B cell (primary cell): Measurements from ENCODE around the gene QSER1. TPM values are rescaled to one million over a fixed set of nuclear protein-coding genes. Genes with fewer than 3 reads are reported as not detected.

Experiments
- ATAC-seq: fragments of 200-7000 bp; cut with Tn5 transposase; one replicate; pipeline ENCODE4 v1.10.0; 2021; ENCODE audit warnings: low read depth, mild to moderate bottlenecking, moderate number of reproducible peaks, moderate library complexity
- CTCF ChIA-PET: fragments of 350-600 bp; sonication (Branson Sonifier 250); formaldehyde crosslinking; loops from one replicate; lab custom pipeline; 2021; ENCODE audit warnings: antibody characterized with exemption, inconsistent platforms; lab: Charles Lee
- POLR2A ChIA-PET: fragments of 350-600 bp; sonication (Branson Sonifier 250); formaldehyde crosslinking; loops from one replicate; lab custom pipeline; 2021; ENCODE audit warnings: antibody characterized with exemption; lab: Charles Lee
- DNase-seq: peaks from one replicate; pipeline ENCODE4 v3.0.0; 2013
- H2AFZ ChIP-seq: 2 replicates; pipeline ENCODE4 v1.6.1; 2012; ENCODE audit warnings: mild to moderate bottlenecking, low read depth, low read length; ENCODE audit not compliant: insufficient read depth, poor library complexity, severe bottlenecking
- H3K27ac ChIP-seq, 2 donors: 1 replicate in 1 of 2; 2 replicates in 1 of 2; pipeline ENCODE4 v1.5.1; 2012 to 2013; ENCODE audit warnings: low read length in 2 of 2, mild to moderate bottlenecking in 2 of 2, moderate library complexity in 1 of 2
- H3K27me3 ChIP-seq, 4 experiments: fragments of 200-600 bp in 1 of 4; sonication (generic) in 1 of 4; replicated peaks in 1 of 4; 1 replicate in 2 of 4; 2 replicates in 2 of 4; pipeline versions ENCODE4 v1.6.1 to v1.7.0; 2013 to 2016; ENCODE audit warnings: low read length in 3 of 4, mild to moderate bottlenecking in 2 of 4, mixed read lengths in 1 of 4, moderate library complexity in 1 of 4; ENCODE audit not compliant: insufficient read depth in 4 of 4, control insufficient read depth in 3 of 4; ENCODE audit errors: control extremely low read depth in 1 of 4
- H3K36me3 ChIP-seq, 2 experiments: replicated peaks in 1 of 2; 1 replicate in 1 of 2; 2 replicates in 1 of 2; pipeline versions ENCODE4 v1.6.1 to v1.7.1; 2013; ENCODE audit warnings: low read length in 1 of 2; ENCODE audit not compliant: insufficient read depth in 2 of 2, control insufficient read depth in 1 of 2; ENCODE audit errors: control extremely low read depth in 1 of 2, extremely low read depth in 1 of 2
- H3K4me1 ChIP-seq, 2 donors: fragments of 200-600 bp in 1 of 2; sonication (generic) in 1 of 2; 1 replicate in 1 of 2; 2 replicates in 1 of 2; pipeline versions ENCODE4 v1.5.1 to v1.6.1; 2013 to 2017; ENCODE audit warnings: low read length in 2 of 2; ENCODE audit not compliant: control insufficient read depth in 2 of 2, insufficient read depth in 2 of 2
- H3K4me2 ChIP-seq: replicated peaks from 2 replicates; pipeline ENCODE3; 2012; ENCODE audit warnings: mild to moderate bottlenecking, low read depth, low read length; ENCODE audit not compliant: poor library complexity, severe bottlenecking
- H3K4me3 ChIP-seq, 5 experiments: fragments of 200-600 bp in 1 of 5; sonication (generic) in 1 of 5; 1 replicate in 3 of 5; 2 replicates in 2 of 5; pipeline versions ENCODE4 v1.5.1 to v1.7.0; 2011 to 2016; ENCODE audit warnings: low read length in 4 of 5, mild to moderate bottlenecking in 4 of 5, low read depth in 2 of 5, control low read depth in 1 of 5, moderate library complexity in 1 of 5; ENCODE audit not compliant: insufficient read depth in 1 of 5; ENCODE audit errors: control extremely low read depth in 1 of 5, extremely low read depth in 1 of 5
- H3K79me2 ChIP-seq: fragments of 200-600 bp; sonication (generic); one replicate; pipeline ENCODE4 v1.6.0; 2016; ENCODE audit warnings: low read length; ENCODE audit not compliant: control insufficient read depth, insufficient read depth
- H3K9ac ChIP-seq: fragments of 200-600 bp; sonication (generic); 2 replicates; pipeline ENCODE4 v1.6.1; 2017; ENCODE audit warnings: mild to moderate bottlenecking, low read length, moderate library complexity
- H3K9me3 ChIP-seq, 3 donors: one replicate each; pipeline versions ENCODE4 v1.6.1 to v1.7.1; 2013; ENCODE audit warnings: low read length in 2 of 3; ENCODE audit not compliant: control insufficient read depth in 2 of 3, insufficient read depth in 1 of 3; ENCODE audit errors: control extremely low read depth in 1 of 3
- H4K20me1 ChIP-seq: 2 replicates; pipeline ENCODE4 v1.6.0; 2012; ENCODE audit warnings: mild to moderate bottlenecking, low read length; ENCODE audit not compliant: insufficient read depth, control insufficient read depth, poor library complexity, severe bottlenecking
- H3K27ac Mint-ChIP-seq: one replicate; pipeline ENCODE4 v1.8.0; 2021; ENCODE audit warnings: mixed read lengths
- H3K27me3 Mint-ChIP-seq: one replicate; pipeline ENCODE4 v1.8.0; 2021; ENCODE audit warnings: mixed read lengths
- H3K4me1 Mint-ChIP-seq: one replicate; pipeline ENCODE4 v1.8.0; 2021; ENCODE audit warnings: mixed read lengths
- H3K4me3 Mint-ChIP-seq: one replicate; pipeline ENCODE4 v1.8.0; 2021; ENCODE audit warnings: mixed read lengths
- H3K9me3 Mint-ChIP-seq: one replicate; pipeline ENCODE4 v1.8.0; 2022; ENCODE audit warnings: mixed read lengths; ENCODE audit not compliant: insufficient read depth
- EZH2 ChIP-seq: IDR thresholded peaks from 2 replicates; pipeline ENCODE4 v1.6.1; 2012; ENCODE audit warnings: borderline replicate concordance, low read depth, mild to moderate bottlenecking, moderate library complexity, low read length; ENCODE audit not compliant: insufficient read depth, poor library complexity, severe bottlenecking
- WGBS: methylation state at CpG from one replicate; pipeline ENCODE4 v1.1.5; 2013; ENCODE audit warnings: missing lambda C conversion rate; ENCODE audit not compliant: insufficient coverage; 5-methylcytosine and 5-hydroxymethylcytosine counted together
- intact Hi-C: fragments of 100-400 bp; cut with micrococcal nuclease; formaldehyde crosslinking; loops from one replicate; pipeline ENCODE4 v1.10.0; 2022
- polyA plus RNA-seq: library from polyadenylated mRNA; depleted of rRNA; stranded (reverse); fragments of >200 nt; gene quantifications from 2 replicates; pipeline ENCODE4 v1.2.3, GENCODE V29; 2012
- total RNA-seq, 2 donors: library from RNA; stranded (reverse); fragments of 120-200 nt in 1 of 2; gene quantifications; 1 replicate in 1 of 2; 2 replicates in 1 of 2; pipeline versions ENCODE4 v1.2.3 to v1.2.4, GENCODE V29; 2013 to 2022
- TF ChIP-seq, protein P1 (sequence below): fragments of 200-600 bp; IDR thresholded peaks from one replicate; pipeline ENCODE4 v1.8.0; 2022; ENCODE audit warnings: antibody characterized with exemption, mild to moderate bottlenecking

QSER1 gene
- total and polyA plus RNA-seq, 2 donors (not counting 1 experiment from before 2014, with no cell fraction given) = 2.5 to 23.1 TPM

DNA sequence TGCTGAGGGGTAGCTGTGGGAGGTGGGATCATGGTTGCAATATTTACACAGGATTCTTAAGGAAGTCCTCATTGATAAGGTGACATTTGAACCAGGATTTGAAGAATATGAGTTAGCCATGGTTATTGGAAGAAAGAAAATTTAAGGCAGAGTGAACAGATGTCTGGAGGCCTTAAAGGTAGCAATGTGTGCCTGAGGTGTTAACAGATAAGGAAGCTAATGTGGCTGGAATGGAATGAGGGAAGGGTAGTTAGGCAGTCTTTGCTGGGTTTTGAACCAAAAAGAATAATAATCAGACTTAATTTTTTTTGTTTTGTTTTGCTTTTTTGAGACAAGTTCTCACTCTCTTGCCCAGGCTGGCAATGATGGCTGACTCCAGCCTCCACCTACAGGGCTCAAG is 113.4 kb downstream of the QSER1 start:
- no peaks in the 10 kb centered on the region for H3K9me3 ChIP-seq
- ATAC-seq (no peak), DNase-seq (no peak)
- H3K9me3 Mint-ChIP-seq = no peaks in the 10 kb centered on the region
- H3K27me3 ChIP-seq = peaks cover 0 to 7% (median 0%) of the 10 kb centered on the region in 4 experiments
- H3K79me2 ChIP-seq = no peaks in the 10 kb centered on the region
- intact Hi-C loops = no loop called here
- H3K4me3 Mint-ChIP-seq = no peak overlapping the region
- CTCF ChIA-PET = no interaction called here
- POLR2A ChIA-PET = no interaction called here
- peaks cover 10% of the 10 kb centered on the region for H3K27me3 Mint-ChIP-seq
- no peak overlapping the region for H3K4me3 ChIP-seq
- H2AFZ ChIP-seq = no peak overlapping the region
- no peaks in the 10 kb centered on the region for H3K4me1 ChIP-seq
- no peak overlapping the region for H3K27ac ChIP-seq
- H3K4me2 ChIP-seq = no peak overlapping the region
- H3K27ac Mint-ChIP-seq = no peak overlapping the region
- no peaks in the 10 kb centered on the region for H3K4me1 Mint-ChIP-seq
- no peaks in the 10 kb centered on the region for H4K20me1 ChIP-seq
- H3K9ac ChIP-seq = no peak overlapping the region
- no peaks in the 10 kb centered on the region for H3K36me3 ChIP-seq
- TF ChIP-seq, protein P1, sequence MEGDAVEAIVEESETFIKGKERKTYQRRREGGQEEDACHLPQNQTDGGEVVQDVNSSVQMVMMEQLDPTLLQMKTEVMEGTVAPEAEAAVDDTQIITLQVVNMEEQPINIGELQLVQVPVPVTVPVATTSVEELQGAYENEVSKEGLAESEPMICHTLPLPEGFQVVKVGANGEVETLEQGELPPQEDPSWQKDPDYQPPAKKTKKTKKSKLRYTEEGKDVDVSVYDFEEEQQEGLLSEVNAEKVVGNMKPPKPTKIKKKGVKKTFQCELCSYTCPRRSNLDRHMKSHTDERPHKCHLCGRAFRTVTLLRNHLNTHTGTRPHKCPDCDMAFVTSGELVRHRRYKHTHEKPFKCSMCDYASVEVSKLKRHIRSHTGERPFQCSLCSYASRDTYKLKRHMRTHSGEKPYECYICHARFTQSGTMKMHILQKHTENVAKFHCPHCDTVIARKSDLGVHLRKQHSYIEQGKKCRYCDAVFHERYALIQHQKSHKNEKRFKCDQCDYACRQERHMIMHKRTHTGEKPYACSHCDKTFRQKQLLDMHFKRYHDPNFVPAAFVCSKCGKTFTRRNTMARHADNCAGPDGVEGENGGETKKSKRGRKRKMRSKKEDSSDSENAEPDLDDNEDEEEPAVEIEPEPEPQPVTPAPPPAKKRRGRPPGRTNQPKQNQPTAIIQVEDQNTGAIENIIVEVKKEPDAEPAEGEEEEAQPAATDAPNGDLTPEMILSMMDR = no peak

DNA sequence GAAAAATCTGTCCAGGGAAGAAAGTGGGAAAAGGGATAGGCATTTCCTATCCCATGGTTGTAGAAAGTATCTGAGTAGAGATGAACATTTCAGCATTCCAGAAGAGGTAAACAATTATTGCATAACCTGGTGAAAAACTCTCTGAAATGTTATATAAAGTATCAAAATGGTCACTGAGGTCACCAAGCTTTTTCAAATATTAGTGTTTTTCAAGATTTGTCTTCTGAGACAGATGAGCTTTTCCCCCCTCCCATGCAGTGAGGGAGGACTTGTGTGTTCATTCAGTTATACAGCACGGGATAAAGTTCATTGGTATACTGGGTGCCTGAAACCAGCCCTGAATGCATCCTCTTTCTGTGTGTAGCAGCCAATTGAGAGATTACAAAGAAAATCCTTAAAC is 121.1 kb downstream of the QSER1 start:
- Histone ChIP-seq H3K27me3 (peaks cover 0 to 33% (median 22%) of the 10 kb centered on the region in 4 experiments), H3K4me2 (no peak overlapping the region), H3K9me3 (peaks cover 0 to 9% (median 0%) of the 10 kb centered on the region in 3 donors), H3K4me3 (no peak overlapping the region), H3K27ac (no peak overlapping the region), H3K79me2 (no peaks in the 10 kb centered on the region), H3K9ac (no peak overlapping the region), H3K4me1 (peaks cover 11 to 12% of the 10 kb centered on the region in 2 donors), H2AFZ (no peak overlapping the region), H4K20me1 (no peaks in the 10 kb centered on the region), H3K36me3 (no peaks in the 10 kb centered on the region)
- DNase-seq (no peak), ATAC-seq (no peak)
- intact Hi-C loops = no loop called here
- Mint-ChIP-seq H3K9me3 (no peaks in the 10 kb centered on the region), H3K27ac (no peak overlapping the region), H3K4me1 (peaks cover 15% of the 10 kb centered on the region), H3K27me3 (peaks cover 38% of the 10 kb centered on the region), H3K4me3 (peak overlapping the region; percentile 45)
- TF ChIP-seq, protein P1 = no peak
- no peak for TF ChIP-seq EZH2
- ChIA-PET CTCF (no interaction called here), POLR2A (no interaction called here)
- no CpG with 5 or more reads among the region's 1 CpG for WGBS
